Tibial artery (tissue), 4 donors: ENCODE measurements around the gene GAL.

Experiments used
- DNase-seq, 2 donors: peaks; one replicate each; pipeline ENCODE4 v3.0.0-alpha.2; 2019
- H3K27ac ChIP-seq, 2 donors: fragments of 200-600 bp; sonication (generic) in 1 of 2; 1 replicate in 1 of 2; 2 replicates in 1 of 2; pipeline ENCODE4 v1.5.1; 2018 to 2019; ENCODE audit warnings: mild to moderate bottlenecking in 1 of 2
- H3K27me3 ChIP-seq, 2 donors: fragments of 200-600 bp; sonication (generic) in 1 of 2; one replicate each; pipeline versions ENCODE4 v1.5.1 to v1.6.0; 2016 to 2019
- H3K36me3 ChIP-seq, 3 donors: fragments of 200-600 bp; sonication (generic) in 2 of 3; one replicate each; pipeline ENCODE4 v1.5.1; 2016 to 2019; ENCODE audit warnings: mild to moderate bottlenecking in 2 of 3
- H3K4me1 ChIP-seq, 4 donors: fragments of 200-600 bp; sonication (generic) in 2 of 4; 1 replicate in 3 of 4; 2 replicates in 1 of 4; pipeline ENCODE4 v1.5.1; 2016 to 2019
- H3K4me3 ChIP-seq, 2 donors: fragments of 200-600 bp; sonication (generic) in 1 of 2; 1 replicate in 1 of 2; 2 replicates in 1 of 2; pipeline ENCODE4 v1.5.1; 2018 to 2019; ENCODE audit warnings: mild to moderate bottlenecking in 2 of 2
- H3K9me3 ChIP-seq, 3 donors: fragments of 200-600 bp; sonication (generic) in 1 of 3; one replicate each; pipeline ENCODE4 v1.5.1; 2016 to 2019
- intact Hi-C: fragments of 100-400 bp; cut with DNase I; formaldehyde crosslinking; loops from one replicate; pipeline ENCODE4 v1.15.0; 2023; ENCODE audit warnings: low total_unique reads
- TF ChIP-seq, protein P1 (sequence below), 2 experiments: fragments of 200-600 bp in 1 of 2; fragments of 450-650 bp in 1 of 2; IDR thresholded peaks; one replicate each; pipeline ENCODE4 v1.5.1; 2017 to 2019; ENCODE audit warnings: antibody characterized with exemption in 2 of 2, mild to moderate bottlenecking in 1 of 2, moderate library complexity in 1 of 2

The GAL gene

DNA sequence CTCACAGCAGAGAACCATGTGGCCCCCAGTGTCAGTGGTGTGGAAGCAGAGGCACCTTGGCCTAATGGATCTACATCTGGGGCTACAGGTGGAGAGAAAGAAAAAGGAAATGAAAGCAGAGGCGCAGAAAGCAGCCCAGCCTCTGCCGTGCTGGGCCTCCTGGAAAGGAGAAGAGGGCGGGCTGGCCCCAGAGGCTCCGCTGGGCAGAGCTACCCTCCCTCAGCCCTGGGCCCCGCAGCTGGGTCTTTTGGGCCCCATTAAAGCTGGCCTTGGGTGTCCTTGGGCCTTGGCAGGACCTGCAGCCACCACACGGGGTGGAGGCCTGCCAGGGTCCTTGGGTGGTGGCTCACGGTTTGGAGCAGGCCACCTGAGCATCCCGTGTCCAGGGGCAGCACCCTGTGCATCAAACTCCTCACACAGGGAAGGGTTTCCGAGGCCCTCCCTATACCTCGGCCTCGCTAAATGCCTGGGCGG lies 31.6 kb upstream of the GAL start:
- H3K27me3 ChIP-seq, result peaks cover 0 to 52% of the 10 kb centered on the region in 2 donors
- intact Hi-C loops, result no loop called here
- H3K4me1 ChIP-seq, result no peaks in the 10 kb centered on the region
- peaks cover 0 to 5% (median under 1%) of the 10 kb centered on the region in 3 donors for H3K9me3 ChIP-seq
- TF ChIP-seq, protein P1, sequence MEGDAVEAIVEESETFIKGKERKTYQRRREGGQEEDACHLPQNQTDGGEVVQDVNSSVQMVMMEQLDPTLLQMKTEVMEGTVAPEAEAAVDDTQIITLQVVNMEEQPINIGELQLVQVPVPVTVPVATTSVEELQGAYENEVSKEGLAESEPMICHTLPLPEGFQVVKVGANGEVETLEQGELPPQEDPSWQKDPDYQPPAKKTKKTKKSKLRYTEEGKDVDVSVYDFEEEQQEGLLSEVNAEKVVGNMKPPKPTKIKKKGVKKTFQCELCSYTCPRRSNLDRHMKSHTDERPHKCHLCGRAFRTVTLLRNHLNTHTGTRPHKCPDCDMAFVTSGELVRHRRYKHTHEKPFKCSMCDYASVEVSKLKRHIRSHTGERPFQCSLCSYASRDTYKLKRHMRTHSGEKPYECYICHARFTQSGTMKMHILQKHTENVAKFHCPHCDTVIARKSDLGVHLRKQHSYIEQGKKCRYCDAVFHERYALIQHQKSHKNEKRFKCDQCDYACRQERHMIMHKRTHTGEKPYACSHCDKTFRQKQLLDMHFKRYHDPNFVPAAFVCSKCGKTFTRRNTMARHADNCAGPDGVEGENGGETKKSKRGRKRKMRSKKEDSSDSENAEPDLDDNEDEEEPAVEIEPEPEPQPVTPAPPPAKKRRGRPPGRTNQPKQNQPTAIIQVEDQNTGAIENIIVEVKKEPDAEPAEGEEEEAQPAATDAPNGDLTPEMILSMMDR (IDR thresholded peaks at IDR 0.05), result no peak
- no peaks in the 10 kb centered on the region for H3K36me3 ChIP-seq
- H3K27ac ChIP-seq, result no peak overlapping the region
- DNase-seq, result no peak
- H3K4me3 ChIP-seq, result no peak overlapping the region

DNA sequence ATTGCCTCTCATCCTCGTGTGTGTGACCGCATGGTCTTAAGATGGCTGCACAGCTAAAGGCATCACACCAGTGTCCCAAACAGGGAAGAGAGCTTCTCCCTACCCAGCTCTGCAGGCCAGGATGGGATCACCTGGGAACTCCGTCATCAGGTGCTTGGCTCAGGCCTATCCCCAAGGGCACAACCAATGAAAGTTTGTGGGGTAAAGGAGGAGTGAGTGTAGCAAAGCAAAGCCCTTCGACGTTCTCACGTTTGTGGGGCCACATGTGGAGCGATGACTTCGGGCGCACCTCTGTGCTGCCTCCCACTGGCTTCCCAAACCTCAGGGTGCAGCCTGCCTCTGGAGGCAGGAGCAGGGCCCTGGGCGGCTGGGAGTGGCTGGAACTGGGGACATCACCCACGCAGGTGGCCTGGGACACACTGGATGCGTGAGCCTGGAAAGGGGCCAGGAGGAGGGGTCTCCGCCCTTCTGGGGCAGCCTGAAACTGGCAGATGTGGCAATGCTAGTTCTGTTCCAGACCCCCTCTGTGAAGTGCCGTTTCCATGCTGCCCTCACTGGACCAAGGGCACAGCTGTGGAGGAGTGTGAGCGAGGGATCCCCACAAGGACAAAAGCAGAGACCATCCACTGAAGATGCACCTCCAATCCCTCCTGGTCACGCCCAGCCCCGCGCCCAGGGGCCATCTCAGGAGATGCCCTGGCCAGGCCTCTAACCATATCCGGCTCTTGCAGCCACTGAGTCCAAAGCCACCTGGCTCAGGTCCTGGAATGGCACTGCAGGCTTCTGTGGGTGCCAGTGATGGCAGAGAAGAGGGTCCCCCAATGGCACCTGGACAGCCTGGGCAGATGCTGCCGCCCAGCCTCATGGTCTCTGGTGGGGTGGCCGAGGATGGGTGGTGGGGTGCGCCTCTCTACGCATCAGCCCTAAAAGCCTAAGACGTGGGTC lies 30.6 kb upstream of the GAL start:
- no peaks in the 10 kb centered on the region for H3K36me3 ChIP-seq
- intact Hi-C loops, result no loop called here
- TF ChIP-seq, protein P1 (IDR thresholded peaks at IDR 0.05), result no peak
- no peak overlapping the region for H3K27ac ChIP-seq
- H3K27me3 ChIP-seq, result peaks cover 0 to 52% of the 10 kb centered on the region in 2 donors
- peaks cover 0 to 5% (median 0%) of the 10 kb centered on the region in 3 donors for H3K9me3 ChIP-seq
- no peak overlapping the region for H3K4me3 ChIP-seq
- no peak for DNase-seq
- H3K4me1 ChIP-seq, result no peaks in the 10 kb centered on the region

DNA sequence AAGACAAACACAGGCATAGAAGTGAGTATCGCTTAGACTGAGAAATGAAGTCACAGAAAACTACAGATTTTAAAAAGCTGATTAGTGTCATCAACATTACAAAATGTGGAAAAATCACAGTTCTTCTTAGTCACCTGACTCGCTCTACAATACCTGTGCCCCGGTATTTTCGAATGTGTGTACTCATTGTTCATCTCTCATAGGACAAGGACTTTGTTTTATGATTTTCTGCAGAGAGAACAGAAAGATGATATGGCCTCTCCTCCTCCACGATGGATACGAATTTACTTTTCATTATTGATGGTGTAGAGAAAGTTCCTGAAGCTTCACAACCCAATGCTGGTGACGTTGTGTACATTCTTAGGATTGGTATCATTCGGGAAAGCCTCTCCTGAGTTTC lies 29.4 kb upstream of the GAL start:
- TF ChIP-seq, protein P1 (IDR thresholded peaks at IDR 0.05), result no peak
- H3K36me3 ChIP-seq, result no peaks in the 10 kb centered on the region
- no peak overlapping the region for H3K27ac ChIP-seq
- H3K4me3 ChIP-seq, result no peak overlapping the region
- peaks cover 0 to 5% (median 0%) of the 10 kb centered on the region in 3 donors for H3K9me3 ChIP-seq
- no peak for DNase-seq
- H3K4me1 ChIP-seq, result peaks cover 0 to 5% (median 0%) of the 10 kb centered on the region in 4 donors
- H3K27me3 ChIP-seq, result peaks cover 0 to 48% of the 10 kb centered on the region in 2 donors
- intact Hi-C loops, result no loop called here

GRCh38 chr11:68655406-68655805 lies 28.9 kb upstream of the GAL start:
- DNase-seq, result no peak
- TF ChIP-seq, protein P1 (IDR thresholded peaks at IDR 0.05), result no peak
- Histone ChIP-seq H3K36me3 (no peaks in the 10 kb centered on the region), H3K9me3 (peaks cover 0 to 5% (median 0%) of the 10 kb centered on the region in 3 donors), H3K27me3 (peaks cover 0 to 47% of the 10 kb centered on the region in 2 donors), H3K4me3 (no peak overlapping the region), H3K4me1 (peaks cover 0 to 5% (median 0%) of the 10 kb centered on the region in 4 donors), H3K27ac (no peak overlapping the region)
- intact Hi-C loops, result no loop called here

DNA sequence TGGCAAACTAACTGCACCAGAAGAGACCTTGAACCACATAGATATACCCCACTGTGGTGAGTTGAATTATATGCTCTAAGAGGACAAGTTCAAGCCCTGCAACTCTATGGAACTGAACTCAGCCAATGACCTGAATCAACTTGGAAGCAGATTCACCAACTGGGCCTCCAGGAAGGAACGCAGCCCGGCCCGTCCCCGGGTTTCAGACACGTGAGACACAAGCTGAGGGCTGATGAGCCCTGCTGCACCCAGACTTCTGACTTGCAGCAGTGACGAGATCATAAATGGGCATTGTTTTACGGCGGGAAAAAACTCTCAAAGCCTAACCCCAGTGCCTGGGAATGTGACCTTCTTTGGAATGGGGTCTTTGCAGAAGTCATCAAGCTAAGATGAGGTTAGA lies 28.5 kb upstream of the GAL start:
- TF ChIP-seq, protein P1 (IDR thresholded peaks at IDR 0.05), result no peak

More for the DNA sequence above, 28.5 kb upstream of the GAL start:
- intact Hi-C loops, result no loop called here
- H3K27me3 ChIP-seq, result peaks cover 0 to 47% of the 10 kb centered on the region in 2 donors
- no peak overlapping the region for H3K27ac ChIP-seq
- no peak overlapping the region for H3K4me3 ChIP-seq
- DNase-seq, result no peak
- peaks cover 0 to 5% (median 0%) of the 10 kb centered on the region in 3 donors for H3K9me3 ChIP-seq
- no peaks in the 10 kb centered on the region for H3K36me3 ChIP-seq
- H3K4me1 ChIP-seq, result peaks cover 0 to 5% (median 0%) of the 10 kb centered on the region in 4 donors
